Pancreas (tissue), 10 donors: ENCODE measurements around the gene VPS4A. TPM values are rescaled to one million over a fixed set of nuclear protein-coding genes. Genes with fewer than 3 reads are reported as not detected.

Experiments
- ATAC-seq, 4 donors: fragments of 200-7000 bp; cut with Tn5 transposase; one replicate each; pipeline versions ENCODE4 v1.8.0 to v1.9.1; 2020; ENCODE audit warnings: mild to moderate bottlenecking in 4 of 4, moderate library complexity in 4 of 4
- DNase-seq, 6 donors: peaks; one replicate each; pipeline ENCODE4 v3.0.0-alpha.2; 2020
- FAIRE-seq: peaks from 2 replicates; lab custom pipeline; 2012; peaks lifted over from hg19 to GRCh38; lab: Jason Lieb, UNC
- H3K27ac ChIP-seq, 4 donors: fragments of 200-600 bp; sonication (generic); 1 replicate in 3 of 4; 2 replicates in 1 of 4; pipeline versions ENCODE4 v1.5.0 to v1.8.0; 2020
- H3K27me3 ChIP-seq, 4 donors: fragments of 200-600 bp; one replicate each; pipeline ENCODE4 v1.8.0; 2021
- H3K36me3 ChIP-seq, 3 donors: fragments of 200-600 bp; sonication (generic) in 1 of 3; one replicate each; pipeline versions ENCODE4 v1.5.0 to v1.8.0; 2020 to 2021
- H3K4me1 ChIP-seq, 3 donors: fragments of 200-600 bp; one replicate each; pipeline ENCODE4 v1.8.0; 2021
- H3K4me3 ChIP-seq, 4 donors: fragments of 200-600 bp; sonication (generic) in 2 of 4; one replicate each; pipeline versions ENCODE4 v1.5.0 to v1.8.0; 2020 to 2021
- H3K9me3 ChIP-seq, 4 donors: fragments of 200-600 bp; one replicate each; pipeline ENCODE4 v1.8.0; 2021
- whole genome bisulfite sequencing, 2 donors: extraction: QIAGEN DNeasy Blood & Tissue Kit; methylation state at CpG; one replicate each; pipeline ENCODE4 v1.1.7; 2013; 5-methylcytosine and 5-hydroxymethylcytosine counted together
- intact Hi-C, 3 donors: fragments of 100-400 bp; cut with DNase I; formaldehyde crosslinking; loops; one replicate each; pipeline versions ENCODE4 v1.11.1 to v1.14.2; 2022
- polyA plus RNA-seq, 2 donors: library from polyadenylated mRNA; stranded (reverse); fragments of 200-250 nt; gene quantifications; one replicate each; pipeline ENCODE4 v1.2.3, GENCODE V29; 2013
- total RNA-seq, 6 donors: library from RNA; stranded (reverse); fragmentation: NEBNext Ultra II Directional in 4 of 6; extraction: Animal tissue kit (Norgen Biotek cat#: 25700) in 4 of 6; gene quantifications; one replicate each; pipeline versions ENCODE4 v1.2.1 to v1.2.4, GENCODE V29; 2021 to 2023
- TF ChIP-seq, protein P1 (sequence below), 4 donors: fragments of 200-600 bp; sonication (generic) in 3 of 4; IDR thresholded peaks; one replicate each; pipeline versions ENCODE4 v1.5.0 to v1.8.0; 2021; ENCODE audit warnings: antibody characterized with exemption in 4 of 4
- donor health status: healthy with polysubstance abuse.
- donor health status: DM: no; HTN: no; CAD: no; lungs with moderate emphysema.
- donor health status: DM: no; HTN: no; CAD: no.
- donor health status: control.
- donor health status: control.
- donor health status: Bipolar disorder and iron deficiency.
- donor health status: DM: yes; HTN: yes; CAD: no.
- donor health status: DM: no; HTN: no; CAD: no.
- donor health status: DM: no; HTN: no; CAD: no.
- donor health status: DM: yes; HTN: yes; CAD: no.

Gene VPS4A
- total and polyA plus RNA-seq, 8 donors = 15.6 to 34.8 (median 20.5) TPM

DNA sequence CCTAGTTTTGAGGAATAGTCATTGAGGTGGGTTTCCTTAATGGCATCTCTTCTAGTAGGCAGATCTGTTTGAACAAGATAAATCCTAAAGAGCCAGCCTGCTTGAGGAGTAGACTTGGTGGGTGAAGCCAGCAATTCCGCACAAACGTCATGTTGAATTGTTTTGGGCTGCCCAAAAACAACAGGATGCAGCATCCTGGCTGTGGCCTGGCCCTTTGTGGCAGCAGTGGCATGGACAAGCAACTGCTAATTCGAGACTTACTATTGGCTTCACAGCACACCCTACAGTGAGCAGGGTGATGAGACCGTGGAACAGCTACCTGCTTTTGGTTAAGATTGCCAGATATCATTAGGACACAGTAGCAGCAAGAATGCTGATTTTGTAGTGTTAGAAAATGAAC is 9.3 kb upstream of the VPS4A start:
- Histone ChIP-seq H3K27me3 (no peaks in the 10 kb centered on the region), H3K36me3 (no peaks in the 10 kb centered on the region), H3K4me1 (no peaks in the 10 kb centered on the region), H3K9me3 (no peaks in the 10 kb centered on the region), H3K4me3 (no peak overlapping the region), H3K27ac (no peak overlapping the region)
- DNase-seq = no peak
- no peak for FAIRE-seq
- intact Hi-C loops = no loop called here
- TF ChIP-seq, protein P1, sequence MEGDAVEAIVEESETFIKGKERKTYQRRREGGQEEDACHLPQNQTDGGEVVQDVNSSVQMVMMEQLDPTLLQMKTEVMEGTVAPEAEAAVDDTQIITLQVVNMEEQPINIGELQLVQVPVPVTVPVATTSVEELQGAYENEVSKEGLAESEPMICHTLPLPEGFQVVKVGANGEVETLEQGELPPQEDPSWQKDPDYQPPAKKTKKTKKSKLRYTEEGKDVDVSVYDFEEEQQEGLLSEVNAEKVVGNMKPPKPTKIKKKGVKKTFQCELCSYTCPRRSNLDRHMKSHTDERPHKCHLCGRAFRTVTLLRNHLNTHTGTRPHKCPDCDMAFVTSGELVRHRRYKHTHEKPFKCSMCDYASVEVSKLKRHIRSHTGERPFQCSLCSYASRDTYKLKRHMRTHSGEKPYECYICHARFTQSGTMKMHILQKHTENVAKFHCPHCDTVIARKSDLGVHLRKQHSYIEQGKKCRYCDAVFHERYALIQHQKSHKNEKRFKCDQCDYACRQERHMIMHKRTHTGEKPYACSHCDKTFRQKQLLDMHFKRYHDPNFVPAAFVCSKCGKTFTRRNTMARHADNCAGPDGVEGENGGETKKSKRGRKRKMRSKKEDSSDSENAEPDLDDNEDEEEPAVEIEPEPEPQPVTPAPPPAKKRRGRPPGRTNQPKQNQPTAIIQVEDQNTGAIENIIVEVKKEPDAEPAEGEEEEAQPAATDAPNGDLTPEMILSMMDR (IDR thresholded peaks at IDR 0.05) = no peak
- 89 to 94% methylated on average over 4 of the region's 4 CpGs for WGBS, 2 donors
- ATAC-seq = no peak

DNA sequence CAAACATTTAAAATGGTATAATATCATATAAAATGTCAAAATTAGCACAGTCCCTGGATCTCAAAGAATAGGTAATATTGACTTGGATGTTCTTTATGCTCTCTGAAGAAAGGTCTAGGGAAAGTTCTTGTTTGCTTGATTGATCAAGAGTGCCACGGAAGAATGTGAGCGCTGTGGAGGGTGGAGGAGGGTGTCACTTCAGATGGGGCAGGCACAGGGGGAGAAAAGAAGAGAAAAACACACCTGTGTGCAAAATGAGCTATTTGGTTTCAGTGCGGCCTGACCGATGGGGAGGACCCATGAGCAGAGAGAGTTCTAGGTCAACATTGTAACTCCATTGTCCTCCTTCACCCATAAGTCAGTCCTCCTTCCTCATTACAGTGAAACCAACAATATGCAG is 8.8 kb upstream of the VPS4A start:
- no peak for DNase-seq
- no peaks in the 10 kb centered on the region for H3K27me3 ChIP-seq
- no peak for FAIRE-seq
- no peak overlapping the region for H3K27ac ChIP-seq
- TF ChIP-seq, protein P1 (IDR thresholded peaks at IDR 0.05) = no peak
- 91% methylated on average over 4 of the region's 4 CpGs for WGBS, 2 donors
- no peaks in the 10 kb centered on the region for H3K36me3 ChIP-seq
- no peak overlapping the region for H3K4me3 ChIP-seq
- H3K9me3 ChIP-seq = no peaks in the 10 kb centered on the region
- no peak for ATAC-seq
- intact Hi-C loops = no loop called here
- H3K4me1 ChIP-seq = no peaks in the 10 kb centered on the region

DNA sequence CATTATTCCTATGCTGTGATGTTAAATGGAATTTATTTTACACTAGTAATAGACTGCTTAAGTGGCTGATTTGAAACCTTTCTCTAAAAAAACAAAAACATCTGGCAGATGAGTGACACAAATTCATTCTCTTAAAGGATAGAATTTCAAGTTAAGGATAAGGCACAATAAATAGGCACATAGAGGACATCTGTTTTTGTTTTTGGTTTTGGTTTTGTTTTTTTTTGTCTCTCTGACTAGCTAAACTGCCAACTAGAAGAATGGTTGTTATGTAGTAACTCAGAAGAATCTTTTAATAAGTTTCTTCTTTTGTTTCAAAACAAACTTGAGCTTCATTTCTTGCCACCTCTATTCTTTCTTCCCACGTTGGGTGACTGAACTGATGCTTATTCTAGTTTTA is 5.1 kb upstream of the VPS4A start:
- Histone ChIP-seq H3K27me3 (no peaks in the 10 kb centered on the region), H3K4me3 (no peak overlapping the region), H3K36me3 (no peaks in the 10 kb centered on the region), H3K4me1 (no peaks in the 10 kb centered on the region), H3K9me3 (no peaks in the 10 kb centered on the region), H3K27ac (no peak overlapping the region)
- 72 to 84% methylated on average over 1 of the region's 1 CpG for WGBS, 2 donors
- DNase-seq (no peak), ATAC-seq (no peak), FAIRE-seq (no peak)
- TF ChIP-seq, protein P1 (IDR thresholded peaks at IDR 0.05) = no peak
- intact Hi-C loops = no loop called here

DNA sequence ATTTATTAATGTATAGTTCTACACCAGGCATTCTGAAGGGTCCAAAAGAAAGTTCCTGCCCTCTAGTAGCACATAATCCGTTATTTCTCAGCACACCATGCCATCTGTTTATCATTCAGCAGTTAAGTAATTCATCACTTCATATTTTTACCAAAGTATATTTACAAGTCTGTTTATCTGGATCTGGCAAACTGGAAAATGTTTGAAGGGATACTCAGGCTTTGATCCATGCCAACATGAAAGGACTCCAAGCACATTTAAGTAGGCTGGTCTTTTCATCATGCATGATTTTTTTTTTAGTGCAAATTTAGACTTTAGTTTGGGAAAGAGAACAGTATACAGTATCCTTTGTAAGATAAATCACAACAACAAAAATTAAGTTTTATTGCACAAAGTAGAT is 4.1 kb upstream of the VPS4A start:
- FAIRE-seq (no peak), DNase-seq (no peak), ATAC-seq (no peak)
- Histone ChIP-seq H3K36me3 (no peaks in the 10 kb centered on the region), H3K4me1 (peaks cover 0 to under 1% (median 0%) of the 10 kb centered on the region in 3 donors), H3K27ac (no peak overlapping the region), H3K4me3 (no peak overlapping the region), H3K9me3 (no peaks in the 10 kb centered on the region), H3K27me3 (no peaks in the 10 kb centered on the region)
- intact Hi-C loops = no loop called here
- TF ChIP-seq, protein P1 (IDR thresholded peaks at IDR 0.05) = no peak
- 42 to 60% methylated on average over 1 of the region's 1 CpG for WGBS, 2 donors

DNA sequence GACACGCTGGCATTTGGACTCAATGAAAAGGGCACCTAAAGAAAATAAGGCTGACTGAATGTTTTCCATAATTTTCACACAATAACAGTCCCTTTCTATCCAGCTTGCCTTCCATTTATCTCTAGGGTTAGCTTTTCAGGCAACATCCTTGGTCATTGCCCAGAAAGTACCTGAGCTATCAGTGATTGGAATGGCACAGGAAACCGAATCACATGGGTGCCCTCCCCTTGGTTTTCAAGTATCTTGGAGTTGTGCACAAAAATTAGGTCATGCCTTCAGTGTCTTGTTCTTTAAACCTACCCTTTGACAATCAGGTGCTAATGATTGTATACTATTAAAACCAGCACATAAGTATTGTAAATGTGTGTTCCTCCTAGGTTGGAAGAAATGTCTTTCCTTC is 3.3 kb upstream of the VPS4A start:
- FAIRE-seq = no peak
- Histone ChIP-seq H3K4me1 (peaks cover 5 to 9% (median 6%) of the 10 kb centered on the region in 3 donors), H3K9me3 (no peaks in the 10 kb centered on the region), H3K36me3 (no peaks in the 10 kb centered on the region), H3K27ac (no peak overlapping the region), H3K27me3 (no peaks in the 10 kb centered on the region), H3K4me3 (no peak overlapping the region)
- 85 to 86% methylated on average over 2 of the region's 2 CpGs for WGBS, 2 donors
- no peak for DNase-seq
- no peak for ATAC-seq
- TF ChIP-seq, protein P1 (IDR thresholded peaks at IDR 0.05) = no peak
- intact Hi-C loops = no loop called here
